Stimulated activated CD4-positive, alpha-beta T cell treated with anti-CD3 and anti-CD28 coated beads, Interleukin-4, amount 100 ng/mL, for 1 hour (primary cell): ENCODE data around the gene TMEM80.

Experiments
- DNase-seq: peaks from one replicate; pipeline ENCODE4 v3.0.0-alpha.2; 2020

Gene TMEM80

DNA sequence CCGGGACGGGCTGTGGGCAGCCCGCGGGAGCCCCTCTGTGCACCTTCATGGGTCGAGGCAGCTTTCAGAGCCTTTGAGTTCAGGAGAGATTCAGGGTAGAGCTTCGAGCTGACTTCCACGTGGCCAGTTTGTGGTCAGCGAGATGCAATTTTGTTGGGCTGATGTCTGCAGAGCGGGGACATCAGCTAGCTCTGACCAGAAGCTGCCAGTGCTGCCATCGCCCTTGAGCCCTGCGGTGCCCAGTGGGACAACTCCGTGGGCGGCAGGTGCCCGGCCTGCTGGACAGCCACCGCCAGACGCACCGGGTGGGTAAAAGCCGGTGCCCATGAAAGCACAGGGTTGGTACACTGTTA, 52.4 kb downstream of the TMEM80 start:
- DNase-seq, result no peak

DNA sequence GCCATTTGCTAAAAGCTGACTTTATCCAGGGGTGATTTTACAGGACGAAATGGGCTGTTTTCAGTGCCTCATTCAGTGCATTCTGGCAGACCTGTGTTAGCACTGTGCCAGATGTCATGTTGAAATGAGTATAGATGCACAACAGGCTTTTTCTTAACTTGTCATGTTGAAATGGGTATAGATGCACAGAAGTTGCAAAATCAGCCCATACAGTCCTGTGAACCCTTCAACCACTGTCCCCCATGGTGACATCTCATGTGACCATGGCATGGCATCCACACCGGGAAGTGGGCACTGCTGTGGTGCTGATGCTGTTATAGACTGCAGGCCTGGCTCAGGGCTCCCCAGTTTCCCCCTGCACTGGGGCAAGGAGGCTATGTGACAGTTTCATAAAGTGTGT, 54.1 kb downstream of the TMEM80 start:
- DNase-seq, result no peak
